ENCODE measurements around the gene CMTM4. TPM values are rescaled to one million over a fixed set of nuclear protein-coding genes. Genes with fewer than 3 reads are reported as not detected.
"Not testable (repeated sequence)": the region's sequence is repeated elsewhere in the genome, so short reads cannot be mapped to it uniquely, and the experiment has no call there.

CMTM4 gene
- total RNA-seq, 4 donors from 2014 or later, result 13.7 to 24.0 (median 15.8) TPM

GRCh38 chr16:66572356-66572755 is 124.2 kb downstream of the CMTM4 start:
- Histone ChIP-seq H3K27ac (no peak overlapping the region), H3K36me3 (peaks cover 0 to under 1% (median 0%) of the 10 kb centered on the region in 3 donors), H3K4me3 (no peak overlapping the region), H3K27me3 (peaks cover 0 to 13% (median 0%) of the 10 kb centered on the region in 4 donors), H3K9me3 (no peaks in the 10 kb centered on the region), H3K4me1 (peaks cover 0 to 16% (median 0%) of the 10 kb centered on the region in 3 donors)
- TF ChIP-seq, protein P1, sequence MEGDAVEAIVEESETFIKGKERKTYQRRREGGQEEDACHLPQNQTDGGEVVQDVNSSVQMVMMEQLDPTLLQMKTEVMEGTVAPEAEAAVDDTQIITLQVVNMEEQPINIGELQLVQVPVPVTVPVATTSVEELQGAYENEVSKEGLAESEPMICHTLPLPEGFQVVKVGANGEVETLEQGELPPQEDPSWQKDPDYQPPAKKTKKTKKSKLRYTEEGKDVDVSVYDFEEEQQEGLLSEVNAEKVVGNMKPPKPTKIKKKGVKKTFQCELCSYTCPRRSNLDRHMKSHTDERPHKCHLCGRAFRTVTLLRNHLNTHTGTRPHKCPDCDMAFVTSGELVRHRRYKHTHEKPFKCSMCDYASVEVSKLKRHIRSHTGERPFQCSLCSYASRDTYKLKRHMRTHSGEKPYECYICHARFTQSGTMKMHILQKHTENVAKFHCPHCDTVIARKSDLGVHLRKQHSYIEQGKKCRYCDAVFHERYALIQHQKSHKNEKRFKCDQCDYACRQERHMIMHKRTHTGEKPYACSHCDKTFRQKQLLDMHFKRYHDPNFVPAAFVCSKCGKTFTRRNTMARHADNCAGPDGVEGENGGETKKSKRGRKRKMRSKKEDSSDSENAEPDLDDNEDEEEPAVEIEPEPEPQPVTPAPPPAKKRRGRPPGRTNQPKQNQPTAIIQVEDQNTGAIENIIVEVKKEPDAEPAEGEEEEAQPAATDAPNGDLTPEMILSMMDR (IDR thresholded peaks at IDR 0.05), result no peak
- TF ChIP-seq POLR2A (IDR thresholded peaks at IDR 0.05), result no peak
- 40 to 50% methylated on average over 1 to 2 of the region's 2 CpGs for WGBS, 2 donors
- intact Hi-C loops (cut with DNase I), result no loop called here
- no peak for DNase-seq

- TF ChIP-seq, protein P1 (IDR thresholded peaks at IDR 0.05), result no peak
- no peak for TF ChIP-seq POLR2A (IDR thresholded peaks at IDR 0.05)
- Histone ChIP-seq H3K4me3 (no peak overlapping the region), H3K27me3 (no peaks in the 10 kb centered on the region), H3K4me1 (peaks cover 0 to 16% (median 0%) of the 10 kb centered on the region in 3 donors), H3K9me3 (no peaks in the 10 kb centered on the region), H3K27ac (no peak overlapping the region), H3K36me3 (peaks cover 0 to 25% (median 5%) of the 10 kb centered on the region in 3 donors)
- DNase-seq, result no peak
- WGBS, 2 donors, result 58 to 61% methylated on average over 3 of the region's 3 CpGs
- intact Hi-C loops (cut with DNase I), result no loop called here
These were observed 126.6 kb downstream of the CMTM4 start for GRCh38 chr16:66569827-66570405.

DNA sequence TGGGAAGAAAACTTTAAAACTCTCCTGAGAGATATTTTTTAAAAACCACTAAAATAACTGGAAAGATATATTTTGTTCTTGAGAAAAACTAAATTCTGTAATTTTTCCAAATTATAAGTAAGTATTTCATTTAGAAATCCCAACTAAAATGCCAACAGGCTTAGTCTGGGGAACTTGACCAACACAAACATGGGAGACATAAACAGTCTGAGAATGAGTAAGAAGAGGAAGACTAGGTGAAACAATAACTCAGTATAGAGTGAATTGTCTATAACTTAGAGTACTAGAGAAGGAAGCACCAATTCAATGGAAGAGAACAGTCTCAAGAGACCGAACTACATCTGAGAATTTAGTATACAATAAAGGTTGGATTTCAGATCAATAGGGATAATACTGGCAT is 127.4 kb downstream of the CMTM4 start:
- H3K27me3 ChIP-seq, result no peaks in the 10 kb centered on the region
- H3K36me3 ChIP-seq, result peaks cover 0 to 33% (median 5%) of the 10 kb centered on the region in 3 donors
- no peaks in the 10 kb centered on the region for H3K9me3 ChIP-seq
- intact Hi-C loops (cut with DNase I), result no loop called here
- no peak overlapping the region for H3K27ac ChIP-seq
- 95% methylated on average over 1 of the region's 1 CpG for WGBS, 2 donors
- no peak for DNase-seq
- no peak overlapping the region for H3K4me3 ChIP-seq
- H3K4me1 ChIP-seq, result peaks cover 0 to 16% (median 0%) of the 10 kb centered on the region in 3 donors
- TF ChIP-seq POLR2A (IDR thresholded peaks at IDR 0.05), result no peak

- TF ChIP-seq POLR2A (IDR thresholded peaks at IDR 0.05), result no peak
- TF ChIP-seq, protein P1 (IDR thresholded peaks at IDR 0.05), result no peak
- DNase-seq, result no peak
- no peaks in the 10 kb centered on the region for H3K27me3 ChIP-seq
- 92 to 96% methylated on average over 2 of the region's 2 CpGs for WGBS, 2 donors
- intact Hi-C loops (cut with DNase I), result no loop called here
- peaks cover 0 to 16% (median 0%) of the 10 kb centered on the region in 3 donors for H3K4me1 ChIP-seq
- no peaks in the 10 kb centered on the region for H3K9me3 ChIP-seq
- H3K36me3 ChIP-seq, result peaks cover 0 to 40% (median 5%) of the 10 kb centered on the region in 3 donors
- no peak overlapping the region for H3K4me3 ChIP-seq
- no peak overlapping the region for H3K27ac ChIP-seq
These were observed 128.2 kb downstream of the CMTM4 start for GRCh38 chr16:66568355-66568754.

- intact Hi-C loops (cut with DNase I); H3K4me3 ChIP-seq; H3K9me3 ChIP-seq; DNase-seq; H3K27ac ChIP-seq; H3K27me3 ChIP-seq: not testable (repeated sequence)
- peaks cover 0 to 16% (median 0%) of the 10 kb centered on the region in 3 donors for H3K4me1 ChIP-seq
- peaks cover 0 to 44% (median 5%) of the 10 kb centered on the region in 3 donors for H3K36me3 ChIP-seq
- WGBS, 2 donors, result 97 to 100% methylated on average over 3 of the region's 3 CpGs
These were observed 129.3 kb downstream of the CMTM4 start for GRCh38 chr16:66567270-66567669.

GRCh38 chr16:66566051-66566901 is 130.3 kb downstream of the CMTM4 start, which contains the start of gene CMTM1:
CMTM1 (plus strand) TSS chr16:66566439; CDS start chr16:66566514, 75 bp downstream.
- intact Hi-C loops (cut with DNase I), result no loop called here
- H3K36me3 ChIP-seq, result peaks cover 0 to 53% (median 5%) of the 10 kb centered on the region in 3 donors
- TF ChIP-seq, protein P1 (IDR thresholded peaks at IDR 0.05), result no peak
- TF ChIP-seq POLR2A (IDR thresholded peaks at IDR 0.05), result no peak
- H3K4me3 ChIP-seq, result no peak within 1 kb of the TSS
- H3K4me1 ChIP-seq, result peaks cover 0 to 16% (median 0%) of the 10 kb centered on the region in 3 donors
- no peak within 1 kb of the TSS for H3K27ac ChIP-seq
- 91 to 93% methylated on average over 19 to 49 of the region's 54 CpGs for WGBS, 2 donors
- H3K9me3 ChIP-seq, result no peaks in the 10 kb centered on the region
- DNase-seq, result no peak
- H3K27me3 ChIP-seq, result no peaks in the 10 kb centered on the region

Data from esophagus squamous epithelium (tissue), 5 donors.